ENCODE data around the gene TBC1D5. TPM values are rescaled to one million over a fixed set of nuclear protein-coding genes. Genes with fewer than 3 reads are reported as not detected.

The TBC1D5 gene
- polyA plus RNA-seq, 2 donors: 4.5 to 6.7 TPM

GRCh38 chr3:17752436-17752835 lies 10.0 kb upstream of the TBC1D5 start:
- Histone ChIP-seq H3K4me3 (ENCODE audit: low read depth in 1 of 2, low read length in 2 of 2) (no peak overlapping the region), H3K9me3 (ENCODE audit: control insufficient read depth in 2 of 2, insufficient read depth in 1 of 2, low read depth in 1 of 2, low read length in 1 of 2) (no peaks in the 10 kb centered on the region), H3K36me3 (ENCODE audit: control insufficient read depth in 2 of 2, insufficient read depth in 2 of 2, low read length in 1 of 2) (no peaks in the 10 kb centered on the region), H3K27ac (ENCODE audit: low read depth in 2 of 2, low read length in 1 of 2) (no peak overlapping the region), H3K4me1 (ENCODE audit: control insufficient read depth in 2 of 2, insufficient read depth in 2 of 2, low read length in 1 of 2) (no peaks in the 10 kb centered on the region), H3K27me3 (ENCODE audit: control insufficient read depth in 1 of 2, insufficient read depth in 2 of 2, low read length in 2 of 2) (no peaks in the 10 kb centered on the region)
- WGBS, 2 donors: 74 to 81% methylated on average over 2 of the region's 2 CpGs

DNA sequence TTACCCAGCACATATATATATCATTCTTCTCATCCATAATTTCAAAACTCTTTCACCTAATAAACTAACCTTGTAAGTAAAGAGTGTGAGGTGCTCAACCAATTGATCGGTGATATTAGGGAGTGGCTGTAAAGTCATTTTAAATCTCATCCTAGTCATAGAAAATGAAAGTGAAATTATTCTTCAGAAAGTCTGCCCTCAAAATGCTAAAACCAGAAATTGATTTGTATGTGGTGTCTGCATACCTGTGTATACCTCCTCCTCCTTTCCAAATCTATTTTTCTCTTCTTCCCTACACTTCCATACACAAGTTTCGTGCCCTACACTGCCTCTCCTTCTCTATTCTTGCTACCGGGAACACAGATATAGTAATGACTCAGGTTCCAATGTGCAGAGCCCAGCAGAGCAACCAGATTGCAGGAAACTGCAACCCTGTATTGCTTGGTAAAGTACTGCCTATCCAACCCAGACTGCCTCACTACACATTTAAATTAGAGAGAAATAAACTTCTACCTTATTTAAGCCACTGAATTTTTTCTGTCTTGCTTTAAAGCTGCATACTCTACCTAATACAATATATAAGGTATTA lies 7.4 kb upstream of the TBC1D5 start:
- no peaks in the 10 kb centered on the region for H3K9me3 ChIP-seq (ENCODE audit: control insufficient read depth in 2 of 2, insufficient read depth in 1 of 2, low read depth in 1 of 2, low read length in 1 of 2)
- no peaks in the 10 kb centered on the region for H3K36me3 ChIP-seq (ENCODE audit: control insufficient read depth in 2 of 2, insufficient read depth in 2 of 2, low read length in 1 of 2)
- H3K4me3 ChIP-seq (ENCODE audit: low read depth in 1 of 2, low read length in 2 of 2): peak overlapping the region in 1 of 2 donors; percentile 23
- no peaks in the 10 kb centered on the region for H3K4me1 ChIP-seq (ENCODE audit: control insufficient read depth in 2 of 2, insufficient read depth in 2 of 2, low read length in 1 of 2)
- no peaks in the 10 kb centered on the region for H3K27me3 ChIP-seq (ENCODE audit: control insufficient read depth in 1 of 2, insufficient read depth in 2 of 2, low read length in 2 of 2)
- H3K27ac ChIP-seq (ENCODE audit: low read depth in 2 of 2, low read length in 1 of 2): no peak overlapping the region
- WGBS, 2 donors: 34 to 43% methylated on average over 3 of the region's 3 CpGs

GRCh38 chr3:17749281-17749680 lies 6.8 kb upstream of the TBC1D5 start:
- Histone ChIP-seq H3K27me3 (ENCODE audit: control insufficient read depth in 1 of 2, insufficient read depth in 2 of 2, low read length in 2 of 2) (no peaks in the 10 kb centered on the region), H3K4me3 (ENCODE audit: low read depth in 1 of 2, low read length in 2 of 2) (no peak overlapping the region), H3K36me3 (ENCODE audit: control insufficient read depth in 2 of 2, insufficient read depth in 2 of 2, low read length in 1 of 2) (no peaks in the 10 kb centered on the region), H3K27ac (ENCODE audit: low read depth in 2 of 2, low read length in 1 of 2) (no peak overlapping the region), H3K4me1 (ENCODE audit: control insufficient read depth in 2 of 2, insufficient read depth in 2 of 2, low read length in 1 of 2) (no peaks in the 10 kb centered on the region), H3K9me3 (ENCODE audit: control insufficient read depth in 2 of 2, insufficient read depth in 1 of 2, low read depth in 1 of 2, low read length in 1 of 2) (no peaks in the 10 kb centered on the region)
- WGBS, 2 donors: 78% methylated on average over 1 of the region's 1 CpG

GRCh38 chr3:17747890-17748247 lies 5.4 kb upstream of the TBC1D5 start:
- Histone ChIP-seq H3K36me3 (ENCODE audit: control insufficient read depth in 2 of 2, insufficient read depth in 2 of 2, low read length in 1 of 2) (no peaks in the 10 kb centered on the region), H3K27me3 (ENCODE audit: control insufficient read depth in 1 of 2, insufficient read depth in 2 of 2, low read length in 2 of 2) (no peaks in the 10 kb centered on the region)
- 78 to 80% methylated on average over 6 of the region's 6 CpGs for WGBS, 2 donors

GRCh38 chr3:17747174-17747889 lies 4.9 kb upstream of the TBC1D5 start:
- no peaks in the 10 kb centered on the region for H3K9me3 ChIP-seq (ENCODE audit: control insufficient read depth in 2 of 2, insufficient read depth in 1 of 2, low read depth in 1 of 2, low read length in 1 of 2)
- no peaks in the 10 kb centered on the region for H3K36me3 ChIP-seq (ENCODE audit: control insufficient read depth in 2 of 2, insufficient read depth in 2 of 2, low read length in 1 of 2)
- WGBS, 2 donors: 88 to 90% methylated on average over 6 of the region's 6 CpGs
- H3K27ac ChIP-seq (ENCODE audit: low read depth in 2 of 2, low read length in 1 of 2): no peak overlapping the region
- H3K4me3 ChIP-seq (ENCODE audit: low read depth in 1 of 2, low read length in 2 of 2): no peak overlapping the region
- H3K4me1 ChIP-seq (ENCODE audit: control insufficient read depth in 2 of 2, insufficient read depth in 2 of 2, low read length in 1 of 2): no peaks in the 10 kb centered on the region
- no peaks in the 10 kb centered on the region for H3K27me3 ChIP-seq (ENCODE audit: control insufficient read depth in 1 of 2, insufficient read depth in 2 of 2, low read length in 2 of 2)

More at GRCh38 chr3:17747890-17748247, 5.4 kb upstream of the TBC1D5 start:
- H3K4me1 ChIP-seq (ENCODE audit: control insufficient read depth in 2 of 2, insufficient read depth in 2 of 2, low read length in 1 of 2): no peaks in the 10 kb centered on the region
- H3K27ac ChIP-seq (ENCODE audit: low read depth in 2 of 2, low read length in 1 of 2): no peak overlapping the region
- no peak overlapping the region for H3K4me3 ChIP-seq (ENCODE audit: low read depth in 1 of 2, low read length in 2 of 2)
- H3K9me3 ChIP-seq (ENCODE audit: control insufficient read depth in 2 of 2, insufficient read depth in 1 of 2, low read depth in 1 of 2, low read length in 1 of 2): no peaks in the 10 kb centered on the region

DNA sequence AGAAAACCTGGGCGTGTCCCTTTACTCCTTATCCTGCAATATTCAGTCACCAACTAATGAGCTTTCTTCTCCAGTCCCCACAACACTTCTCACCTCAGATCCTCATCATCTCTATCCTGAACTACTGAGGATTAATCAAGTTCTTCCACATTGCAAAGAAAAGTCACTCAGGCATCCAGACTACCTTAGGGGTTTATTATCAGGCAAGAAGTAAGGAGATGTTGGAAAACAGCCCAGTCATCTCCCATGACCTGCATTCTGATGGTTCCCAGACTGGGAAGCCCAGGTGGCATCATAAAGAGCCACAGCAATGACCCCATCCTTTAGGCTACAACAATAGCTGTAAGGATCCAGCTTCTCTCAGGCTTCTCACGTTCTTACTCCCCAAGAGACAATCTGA lies 3.5 kb upstream of the TBC1D5 start:
- H3K27ac ChIP-seq (ENCODE audit: low read depth in 2 of 2, low read length in 1 of 2): no peak overlapping the region
- 45 to 55% methylated on average over 2 of the region's 2 CpGs for WGBS, 2 donors
- no peaks in the 10 kb centered on the region for H3K4me1 ChIP-seq (ENCODE audit: control insufficient read depth in 2 of 2, insufficient read depth in 2 of 2, low read length in 1 of 2)

DNA sequence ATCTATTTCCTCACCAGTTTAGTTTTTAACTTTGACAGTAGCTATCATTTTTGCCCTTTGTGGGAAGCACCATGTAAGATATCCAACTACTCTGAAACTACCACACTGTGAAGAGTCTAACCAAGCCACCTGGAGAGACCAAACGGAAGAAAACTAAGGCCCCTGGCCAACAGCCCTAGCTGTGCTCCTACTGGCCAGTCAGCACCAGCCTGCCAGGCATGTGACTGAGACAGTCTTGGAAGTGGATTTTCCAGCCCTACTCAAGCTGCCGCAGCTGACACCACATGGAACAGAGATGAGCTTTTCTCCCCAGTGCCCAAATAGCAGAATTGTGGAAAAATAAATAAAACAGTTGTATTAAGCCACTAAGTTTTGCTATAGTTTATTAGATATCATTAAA lies 2.9 kb upstream of the TBC1D5 start:
- WGBS, 2 donors: 62 to 65% methylated on average over 2 of the region's 2 CpGs
- H3K9me3 ChIP-seq (ENCODE audit: control insufficient read depth in 2 of 2, insufficient read depth in 1 of 2, low read depth in 1 of 2, low read length in 1 of 2): no peaks in the 10 kb centered on the region
- H3K4me3 ChIP-seq (ENCODE audit: low read depth in 1 of 2, low read length in 2 of 2): no peak overlapping the region
- no peaks in the 10 kb centered on the region for H3K27me3 ChIP-seq (ENCODE audit: control insufficient read depth in 1 of 2, insufficient read depth in 2 of 2, low read length in 2 of 2)
- H3K4me1 ChIP-seq (ENCODE audit: control insufficient read depth in 2 of 2, insufficient read depth in 2 of 2, low read length in 1 of 2): no peaks in the 10 kb centered on the region
- no peaks in the 10 kb centered on the region for H3K36me3 ChIP-seq (ENCODE audit: control insufficient read depth in 2 of 2, insufficient read depth in 2 of 2, low read length in 1 of 2)
- H3K27ac ChIP-seq (ENCODE audit: low read depth in 2 of 2, low read length in 1 of 2): no peak overlapping the region

More for the DNA sequence above, 3.5 kb upstream of the TBC1D5 start:
- H3K27me3 ChIP-seq (ENCODE audit: control insufficient read depth in 1 of 2, insufficient read depth in 2 of 2, low read length in 2 of 2): no peaks in the 10 kb centered on the region
- H3K9me3 ChIP-seq (ENCODE audit: control insufficient read depth in 2 of 2, insufficient read depth in 1 of 2, low read depth in 1 of 2, low read length in 1 of 2): no peaks in the 10 kb centered on the region
- no peak overlapping the region for H3K4me3 ChIP-seq (ENCODE audit: low read depth in 1 of 2, low read length in 2 of 2)
- H3K36me3 ChIP-seq (ENCODE audit: control insufficient read depth in 2 of 2, insufficient read depth in 2 of 2, low read length in 1 of 2): no peaks in the 10 kb centered on the region

- Histone ChIP-seq H3K4me3 (ENCODE audit: low read depth in 1 of 2, low read length in 2 of 2) (no peak overlapping the region), H3K36me3 (ENCODE audit: control insufficient read depth in 2 of 2, insufficient read depth in 2 of 2, low read length in 1 of 2) (no peaks in the 10 kb centered on the region), H3K9me3 (ENCODE audit: control insufficient read depth in 2 of 2, insufficient read depth in 1 of 2, low read depth in 1 of 2, low read length in 1 of 2) (no peaks in the 10 kb centered on the region), H3K27me3 (ENCODE audit: control insufficient read depth in 1 of 2, insufficient read depth in 2 of 2, low read length in 2 of 2) (no peaks in the 10 kb centered on the region), H3K4me1 (ENCODE audit: control insufficient read depth in 2 of 2, insufficient read depth in 2 of 2, low read length in 1 of 2) (peaks cover 0 to 3% of the 10 kb centered on the region in 2 donors), H3K27ac (ENCODE audit: low read depth in 2 of 2, low read length in 1 of 2) (no peak overlapping the region)
- 85 to 91% methylated on average over 3 of the region's 3 CpGs for WGBS, 2 donors
Observed at GRCh38 chr3:17744693-17745092, 2.3 kb upstream of the TBC1D5 start.

DNA sequence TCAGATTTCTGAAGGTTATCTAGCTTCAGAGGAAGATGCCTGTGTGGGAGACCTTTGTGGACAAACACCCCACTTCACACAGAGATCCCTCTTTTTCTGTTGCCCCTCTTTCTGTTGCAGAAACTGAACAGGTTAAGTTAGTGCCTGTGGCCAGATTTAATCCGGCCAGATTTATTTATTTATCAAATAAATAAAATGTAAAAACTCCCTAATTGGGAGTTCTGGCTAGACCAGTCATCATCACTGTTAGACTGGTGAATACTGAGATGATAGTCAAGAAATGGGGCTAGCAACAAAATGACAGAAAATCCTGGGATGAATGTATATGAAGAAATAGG lies 1.2 kb upstream of the TBC1D5 start:
- Histone ChIP-seq H3K27me3 (ENCODE audit: control insufficient read depth in 1 of 2, insufficient read depth in 2 of 2, low read length in 2 of 2) (no peaks in the 10 kb centered on the region), H3K4me3 (ENCODE audit: low read depth in 1 of 2, low read length in 2 of 2) (no peak overlapping the region), H3K36me3 (ENCODE audit: control insufficient read depth in 2 of 2, insufficient read depth in 2 of 2, low read length in 1 of 2) (no peaks in the 10 kb centered on the region), H3K4me1 (ENCODE audit: control insufficient read depth in 2 of 2, insufficient read depth in 2 of 2, low read length in 1 of 2) (peaks cover 2 to 3% of the 10 kb centered on the region in 2 donors), H3K27ac (ENCODE audit: low read depth in 2 of 2, low read length in 1 of 2) (no peak overlapping the region), H3K9me3 (ENCODE audit: control insufficient read depth in 2 of 2, insufficient read depth in 1 of 2, low read depth in 1 of 2, low read length in 1 of 2) (no peaks in the 10 kb centered on the region)
- WGBS, 2 donors: 26 to 35% methylated on average over 1 of the region's 1 CpG
